NCI-H2029 treated with DMSO at 0.1 percent for 48 hours (cell line): Measurements from ENCODE around the gene PMEPA1.

ENCODE experiments used
- DNase-seq: peaks from one replicate; lab custom pipeline; 2025; lab: John Stamatoyannopoulos, UW

PMEPA1 gene

GRCh38 chr20:57676589-57677583, 32.9 kb downstream of the PMEPA1 start:
- DNase-seq: peak; percentile 95

DNA sequence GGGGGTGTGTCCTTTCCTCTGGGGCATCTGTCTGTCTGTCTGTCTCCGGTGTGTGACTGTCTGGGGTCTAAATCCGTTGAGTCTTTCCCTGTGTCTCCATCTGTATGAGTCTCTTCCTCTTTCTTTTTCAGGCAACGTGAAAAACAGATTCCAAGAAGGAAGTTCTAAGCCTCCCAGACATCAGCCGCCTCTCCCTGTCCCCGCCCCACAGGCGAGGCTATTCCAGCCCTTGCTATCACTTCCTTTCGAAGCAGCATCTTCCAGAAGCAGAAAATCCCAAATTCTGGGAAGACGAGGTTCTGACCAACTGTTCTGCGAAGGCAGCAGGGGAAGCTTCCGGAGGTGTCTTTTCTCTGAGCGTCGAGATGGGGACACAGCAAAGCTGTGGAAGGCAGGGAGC, 34.0 kb downstream of the PMEPA1 start:
- no peak for DNase-seq

GRCh38 chr20:57672953-57673575, 36.8 kb downstream of the PMEPA1 start:
- DNase-seq: no peak

DNA sequence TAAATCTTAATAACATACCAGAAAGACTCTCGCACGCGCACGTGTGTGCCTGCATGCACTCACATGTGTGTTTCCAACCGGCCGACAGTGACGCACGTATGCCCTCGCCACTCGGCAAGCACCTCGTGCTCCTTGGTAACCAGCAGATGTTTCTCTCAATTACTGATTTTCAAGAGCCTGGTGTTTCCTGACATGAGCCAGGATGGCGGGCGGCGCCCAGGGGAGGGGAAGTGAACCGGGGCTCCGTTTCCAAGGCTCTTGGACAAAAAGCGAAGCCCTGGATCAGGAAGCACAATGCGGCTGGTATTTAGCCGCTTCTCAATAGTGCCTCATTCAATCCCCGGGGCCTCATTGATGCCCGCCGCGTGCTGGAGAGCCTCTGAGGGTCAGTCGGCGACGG, 37.7 kb downstream of the PMEPA1 start:
- DNase-seq: peak; percentile 88

DNA sequence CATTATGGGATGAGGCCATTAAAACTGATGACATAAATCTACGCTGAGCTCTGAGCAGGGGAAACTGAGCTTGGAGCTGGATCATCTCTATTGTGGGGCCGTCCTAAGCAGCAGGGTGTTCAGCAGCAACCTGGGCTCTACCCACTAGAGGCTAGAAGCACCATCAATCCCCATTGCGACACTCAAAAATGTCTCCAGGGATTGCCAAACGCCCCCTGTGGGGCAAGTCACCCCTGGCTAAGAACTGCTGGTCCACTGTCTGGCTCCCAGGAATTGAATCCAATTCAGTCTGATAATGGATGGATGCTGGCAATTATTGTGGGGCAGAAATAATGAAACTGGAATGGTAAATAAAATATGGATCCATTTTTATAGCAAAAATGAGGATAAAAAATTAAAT, 38.2 kb downstream of the PMEPA1 start:
- no peak for DNase-seq

DNA sequence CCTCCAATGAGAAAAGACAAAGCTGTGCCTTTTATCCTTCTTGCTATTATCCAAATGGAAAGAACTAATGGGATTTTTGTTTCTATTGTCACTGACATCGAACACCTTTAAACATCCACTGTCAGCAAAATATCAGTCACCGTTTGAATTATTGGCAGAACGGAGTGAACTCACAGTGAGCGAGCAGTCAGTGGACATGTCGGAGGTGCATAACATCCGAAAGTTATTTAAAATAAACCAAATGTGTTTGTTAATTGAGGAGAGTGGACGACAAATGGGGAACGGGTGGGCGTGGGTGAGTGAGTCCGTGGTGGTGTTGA, 38.8 kb downstream of the PMEPA1 start:
- DNase-seq: no peak

- no peak for DNase-seq
Observed at GRCh38 chr20:57670288-57671071, 39.3 kb downstream of the PMEPA1 start.

GRCh38 chr20:57669632-57670031, 40.2 kb downstream of the PMEPA1 start:
- no peak for DNase-seq

DNA sequence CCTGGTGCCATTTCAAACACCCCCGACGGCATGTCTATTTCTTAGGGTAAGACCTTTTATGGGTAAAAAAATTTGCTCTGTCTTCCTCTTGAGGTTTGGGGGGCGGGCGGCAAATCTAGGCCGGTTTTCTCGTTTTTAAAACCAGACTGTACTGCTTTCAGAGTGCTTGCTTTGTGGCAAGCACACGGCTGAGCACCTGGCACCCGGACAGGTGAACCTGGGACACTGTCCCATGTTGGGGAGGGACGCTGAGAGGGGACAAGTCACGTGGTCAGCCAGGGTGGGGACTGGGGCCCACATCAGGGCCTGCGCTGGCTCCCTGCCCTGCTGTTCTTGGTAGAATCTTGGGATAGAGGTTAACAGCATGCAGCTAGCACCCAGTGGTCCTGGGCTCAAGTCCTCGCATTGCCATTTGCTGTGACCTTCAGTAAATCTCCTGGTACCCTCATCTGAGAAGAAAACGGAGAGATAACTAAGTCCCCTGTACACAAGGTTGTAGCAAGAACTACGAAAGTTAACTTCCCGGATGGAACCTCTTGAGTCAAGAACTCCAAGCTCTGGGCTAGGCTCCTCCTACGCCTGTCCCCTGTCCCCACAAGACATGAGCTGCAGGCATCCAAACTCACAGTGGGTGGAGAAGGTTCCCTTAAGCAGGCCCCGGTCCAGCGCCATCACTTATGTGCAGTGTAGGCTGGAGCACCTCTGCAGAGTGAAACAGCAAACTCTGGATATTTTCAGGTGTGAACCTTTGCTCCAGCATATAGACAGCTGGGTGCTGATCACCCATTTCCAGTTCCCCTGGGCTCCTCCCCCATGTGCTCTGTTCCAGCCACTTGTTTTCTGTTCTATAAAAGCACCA, 41.7 kb downstream of the PMEPA1 start:
- peak; percentile 12 for DNase-seq

- no peak for DNase-seq
Observed at GRCh38 chr20:57667388-57667787, 42.4 kb downstream of the PMEPA1 start.

DNA sequence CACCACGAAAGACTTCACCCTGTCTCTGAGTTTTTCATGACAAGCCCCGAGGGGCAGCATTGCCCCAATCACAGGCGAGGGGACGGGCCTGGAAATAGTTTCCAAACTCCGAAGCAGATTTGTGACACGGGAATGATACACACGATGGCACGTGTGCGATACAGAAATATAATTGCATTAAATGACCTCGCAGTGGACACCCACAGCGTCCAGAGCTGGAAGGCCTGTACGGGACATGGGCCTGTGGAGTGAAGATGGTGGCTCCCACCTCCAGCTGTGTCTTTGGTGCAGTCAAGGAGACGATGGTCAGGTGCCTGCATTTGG, 43.0 kb downstream of the PMEPA1 start:
- no peak for DNase-seq

DNA sequence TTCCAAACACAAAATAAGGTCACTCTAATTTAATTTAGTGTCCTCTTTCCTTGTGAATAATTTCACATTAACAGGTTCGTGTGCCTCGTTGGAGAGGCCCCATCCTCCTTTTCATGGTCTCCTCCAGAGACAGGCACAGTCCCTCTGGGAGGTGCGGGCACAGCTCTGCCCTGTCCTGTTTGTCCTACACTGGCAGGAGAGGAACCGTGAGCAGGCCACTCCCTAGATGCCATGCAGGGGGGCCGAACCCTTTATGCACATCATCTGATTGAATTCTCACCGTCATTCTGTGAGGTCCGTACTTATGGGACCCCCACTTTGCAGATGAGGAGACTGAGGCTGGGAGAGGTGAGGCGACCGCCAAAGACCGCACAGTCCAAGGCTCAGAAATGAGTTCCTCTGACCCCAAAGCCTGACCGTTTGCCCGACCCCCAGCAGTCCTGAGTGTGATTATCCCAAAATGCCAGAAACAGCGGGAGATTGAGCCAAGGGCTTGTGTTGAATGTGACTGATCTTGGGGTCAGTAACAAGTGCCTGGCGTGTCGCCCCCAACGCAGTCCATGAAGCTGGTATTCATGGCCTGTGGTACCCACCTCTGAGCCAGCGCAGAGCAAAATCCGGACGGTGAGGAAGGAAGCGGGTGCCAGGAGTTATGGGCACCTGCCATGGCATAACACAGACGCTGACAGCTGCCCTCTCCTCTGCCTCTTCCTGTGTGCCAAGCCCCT, 43.5 kb downstream of the PMEPA1 start:
- DNase-seq: no peak

DNA sequence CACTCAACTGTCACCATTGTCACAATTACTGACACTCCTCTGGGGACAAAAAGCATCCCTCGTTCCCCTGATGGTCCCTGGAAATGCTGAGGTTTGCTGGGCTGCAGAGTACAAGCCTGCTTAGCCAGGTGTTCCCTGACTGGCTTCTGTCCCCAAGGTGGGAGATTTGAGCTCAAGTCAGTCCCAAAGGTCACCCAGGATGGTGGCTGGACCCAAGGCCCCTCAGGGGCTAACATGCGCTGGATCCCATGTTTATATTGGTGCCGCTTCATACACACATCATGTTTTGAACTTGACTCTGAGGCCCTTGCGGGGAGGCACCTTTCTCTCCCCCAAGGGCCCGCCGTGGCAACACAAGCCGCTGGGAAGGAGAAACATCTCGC, 44.2 kb downstream of the PMEPA1 start:
- DNase-seq: no peak

DNA sequence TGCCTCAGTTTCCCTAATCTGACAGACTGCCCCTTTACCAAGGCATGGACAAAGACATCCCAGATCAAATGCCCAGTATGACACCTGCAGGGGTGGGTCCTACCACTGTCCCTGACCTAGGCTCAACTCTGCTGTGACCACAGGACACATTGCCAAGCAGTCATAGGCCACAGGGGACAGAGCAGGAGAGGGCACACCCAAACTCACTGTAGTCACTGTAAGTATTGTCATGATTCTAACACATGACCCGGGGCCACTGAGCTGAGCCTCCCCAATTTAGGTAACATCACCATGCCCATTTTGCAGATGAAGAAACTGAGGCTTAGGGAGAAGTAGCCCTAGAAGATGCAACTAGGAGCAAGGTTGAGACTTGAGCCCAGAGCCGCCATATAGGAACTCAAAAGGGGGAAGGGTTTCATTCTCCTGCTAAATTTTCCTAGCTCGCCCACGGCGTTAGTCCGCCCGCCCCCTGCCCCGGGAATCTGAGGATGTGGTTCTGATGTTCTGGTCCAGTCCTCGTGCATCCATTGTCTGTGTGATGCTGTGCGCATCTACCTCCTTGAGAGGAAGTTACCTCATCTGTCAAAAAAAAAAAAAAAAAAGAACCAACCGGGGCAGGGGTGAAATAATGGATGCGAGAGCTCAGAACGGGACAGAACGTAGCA, 44.8 kb downstream of the PMEPA1 start:
- DNase-seq: no peak

- DNase-seq: no peak
Observed at GRCh38 chr20:57664476-57664875, 45.3 kb downstream of the PMEPA1 start.

GRCh38 chr20:57663681-57664451, 45.9 kb downstream of the PMEPA1 start:
- no peak for DNase-seq

GRCh38 chr20:57663241-57663640, 46.6 kb downstream of the PMEPA1 start:
- no peak for DNase-seq

DNA sequence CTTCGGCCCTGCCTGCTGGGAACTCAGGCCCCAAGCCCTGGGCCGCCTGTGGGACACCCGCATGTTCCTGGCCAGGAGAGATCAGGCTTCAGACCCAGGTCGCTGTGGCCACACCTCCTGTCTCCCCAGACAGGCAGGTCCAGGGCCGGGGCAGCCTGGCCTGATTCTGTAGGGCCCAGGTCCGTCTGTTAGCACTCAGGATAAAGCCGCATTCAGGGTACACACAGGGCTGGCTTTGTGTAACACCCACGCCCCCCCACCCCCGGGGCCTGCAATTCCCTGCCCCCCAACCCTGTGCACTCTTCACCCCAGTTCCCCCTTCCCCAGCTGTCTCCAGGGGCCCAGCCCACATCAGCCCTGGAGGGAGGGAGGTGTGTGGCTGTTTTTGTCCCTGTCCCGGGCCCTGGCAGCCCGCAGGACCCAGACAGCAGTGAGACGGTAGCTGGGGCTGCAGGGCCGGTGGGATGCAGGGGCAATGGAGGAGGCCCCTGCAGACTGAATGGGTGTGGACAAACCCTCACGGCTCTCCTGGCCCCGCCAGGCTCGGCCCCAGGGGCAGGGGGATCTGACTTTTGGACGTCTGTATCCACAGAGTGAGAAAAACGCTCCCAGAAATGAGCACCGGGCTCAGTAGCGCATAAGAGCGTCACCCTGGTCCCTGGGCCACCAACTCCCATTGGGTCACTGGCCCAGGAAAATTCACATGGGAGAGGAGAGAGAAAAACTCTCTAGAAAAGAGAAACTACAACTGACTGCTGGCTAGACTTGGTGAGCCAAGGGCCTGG, 47.2 kb downstream of the PMEPA1 start:
- DNase-seq: no peak
